Large intestine (tissue), 3 donors: ENCODE measurements around the gene ACADVL. TPM values are rescaled to one million over a fixed set of nuclear protein-coding genes. Genes with fewer than 3 reads are reported as not detected.
A peak's percentile ranks its signal among the peaks of the same experiment; 100 is the strongest.

Experiments used
- DNase-seq, 2 donors: peaks; one replicate each; pipeline versions ENCODE4 v3.0.0 to v3.0.0-alpha.2; 2013
- H3K27ac ChIP-seq: one replicate; pipeline ENCODE4 v1.5.1; 2013; ENCODE audit warnings: low read length
- H3K27me3 ChIP-seq: 2 replicates; pipeline ENCODE4 v1.6.1; 2013; ENCODE audit warnings: low read length; ENCODE audit not compliant: control insufficient read depth, insufficient read depth
- H3K36me3 ChIP-seq: 2 replicates; pipeline ENCODE4 v1.6.1; 2013; ENCODE audit warnings: low read length; ENCODE audit not compliant: control insufficient read depth, insufficient read depth
- H3K4me1 ChIP-seq: one replicate; pipeline ENCODE4 v1.6.1; 2013; ENCODE audit warnings: low read length; ENCODE audit not compliant: control insufficient read depth, insufficient read depth
- H3K4me3 ChIP-seq: one replicate; pipeline ENCODE4 v1.5.1; 2013; ENCODE audit warnings: low read length
- H3K9me3 ChIP-seq: one replicate; pipeline ENCODE4 v1.6.1; 2013; ENCODE audit warnings: mild to moderate bottlenecking, low read depth, low read length, moderate library complexity; ENCODE audit not compliant: control insufficient read depth
- WGBS: methylation state at CpG from one replicate; pipeline ENCODE4 v1.1.5; 2013; ENCODE audit warnings: low lambda C conversion rate; ENCODE audit not compliant: insufficient coverage; 5-methylcytosine and 5-hydroxymethylcytosine counted together
- polyA plus RNA-seq: library from polyadenylated mRNA; unstranded; fragments of 120-200 nt; gene quantifications from one replicate; pipeline ENCODE4 v1.2.1, GENCODE V29; 2013

The ACADVL gene
- polyA plus RNA-seq, 1 donor, result 490 TPM

DNA sequence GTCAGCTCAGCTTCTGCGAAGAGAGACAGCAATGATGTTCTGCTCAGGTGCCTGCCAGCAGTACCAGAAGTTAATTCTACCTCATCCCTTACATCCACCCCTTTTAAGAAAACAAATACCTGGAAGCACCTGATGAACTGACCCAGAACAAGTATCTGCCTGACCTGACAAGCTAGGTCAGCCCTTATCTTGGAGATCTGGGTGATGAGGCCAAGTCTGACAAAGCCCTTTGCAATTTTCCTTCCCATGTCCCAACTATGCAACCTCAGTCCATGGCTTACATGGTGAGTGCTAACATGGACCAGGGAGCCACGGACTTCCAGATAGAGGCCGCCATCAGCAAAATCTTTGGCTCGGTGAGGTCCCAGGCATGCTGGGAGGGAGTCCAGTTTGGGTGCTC is 3.6 kb downstream of the ACADVL start:
- H3K27me3 ChIP-seq, result no peaks in the 10 kb centered on the region
- no peak overlapping the region for H3K27ac ChIP-seq
- H3K4me3 ChIP-seq, result no peak overlapping the region
- H3K36me3 ChIP-seq, result peaks cover 74% of the 10 kb centered on the region
- no CpG with 5 or more reads among the region's 4 CpGs for WGBS
- peaks cover 20% of the 10 kb centered on the region for H3K4me1 ChIP-seq
- no peaks in the 10 kb centered on the region for H3K9me3 ChIP-seq
- DNase-seq, result no peak

DNA sequence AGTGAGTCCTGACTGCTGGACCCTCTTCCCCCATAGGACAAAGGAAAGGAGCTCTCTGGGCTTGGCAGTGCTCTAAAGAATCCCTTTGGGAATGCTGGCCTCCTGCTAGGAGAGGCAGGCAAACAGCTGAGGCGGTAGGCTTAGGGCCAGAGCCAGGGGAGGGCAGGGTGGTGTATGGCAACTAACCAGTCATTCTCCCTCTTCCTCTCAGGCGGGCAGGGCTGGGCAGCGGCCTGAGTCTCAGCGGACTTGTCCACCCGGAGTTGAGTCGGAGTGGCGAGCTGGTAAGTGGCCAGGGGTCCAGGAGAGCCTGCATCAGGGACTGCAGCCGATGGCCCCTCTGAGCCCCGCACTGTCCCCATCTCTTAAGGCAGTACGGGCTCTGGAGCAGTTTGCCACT is 4.4 kb downstream of the ACADVL start:
- no peak for DNase-seq
- no peak overlapping the region for H3K27ac ChIP-seq
- no peak overlapping the region for H3K4me3 ChIP-seq
- peaks cover 81% of the 10 kb centered on the region for H3K36me3 ChIP-seq
- peaks cover 2% of the 10 kb centered on the region for H3K9me3 ChIP-seq
- peaks cover 17% of the 10 kb centered on the region for H3K4me1 ChIP-seq
- no peaks in the 10 kb centered on the region for H3K27me3 ChIP-seq
- WGBS, result no CpG with 5 or more reads among the region's 10 CpGs

DNA sequence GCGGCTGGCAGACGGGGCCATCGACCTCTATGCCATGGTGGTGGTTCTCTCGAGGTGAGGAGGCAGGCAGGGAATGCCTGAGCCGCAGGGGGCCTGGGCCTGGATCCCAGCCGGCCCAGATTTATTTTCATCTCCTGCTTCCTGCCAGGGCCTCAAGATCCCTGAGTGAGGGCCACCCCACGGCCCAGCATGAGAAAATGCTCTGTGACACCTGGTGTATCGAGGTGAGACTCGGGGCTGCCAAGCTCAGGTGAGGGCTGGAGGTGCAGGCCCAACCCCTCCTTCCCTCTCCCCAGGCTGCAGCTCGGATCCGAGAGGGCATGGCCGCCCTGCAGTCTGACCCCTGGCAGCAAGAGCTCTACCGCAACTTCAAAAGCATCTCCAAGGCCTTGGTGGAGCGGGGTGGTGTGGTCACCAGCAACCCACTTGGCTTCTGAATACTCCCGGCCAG is 4.9 kb downstream of the ACADVL start:
- Histone ChIP-seq H3K27me3 (no peaks in the 10 kb centered on the region), H3K27ac (no peak overlapping the region), H3K4me1 (peaks cover 15% of the 10 kb centered on the region), H3K4me3 (no peak overlapping the region), H3K36me3 (peaks cover 87% of the 10 kb centered on the region), H3K9me3 (peaks cover 2% of the 10 kb centered on the region)
- no CpG with 5 or more reads among the region's 15 CpGs for WGBS
- no peak for DNase-seq

DNA sequence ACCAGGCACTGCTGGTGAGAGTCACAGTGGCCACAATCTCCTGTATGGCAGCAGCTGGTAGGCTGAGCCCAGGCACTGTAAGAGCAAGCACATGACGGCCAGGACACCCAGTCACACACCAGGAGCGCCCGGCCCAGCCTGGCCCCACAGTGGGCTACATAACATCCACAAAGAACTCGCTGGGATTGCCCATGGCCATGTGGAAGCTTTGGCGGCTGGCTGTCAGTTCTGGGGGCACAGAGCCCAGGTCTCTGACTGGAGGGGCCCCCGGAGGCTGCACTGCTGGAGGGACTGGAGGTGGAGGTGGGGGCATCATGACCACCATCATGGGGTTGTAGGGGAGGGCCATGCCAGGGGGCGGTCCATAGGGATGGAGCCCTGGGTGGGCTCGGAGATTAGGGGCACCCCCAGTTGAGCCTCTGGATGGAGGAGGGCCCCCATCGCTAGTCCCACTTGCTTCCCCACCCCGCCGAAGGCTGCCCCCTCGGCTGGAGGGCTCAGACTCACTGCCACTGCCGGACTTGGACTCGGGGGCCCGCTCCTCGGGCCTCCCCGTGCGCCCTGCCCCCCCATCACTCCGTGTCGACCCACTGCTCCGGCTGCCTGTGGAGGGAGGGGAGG is 6.1 kb downstream of the ACADVL start:
- Histone ChIP-seq H3K27ac (no peak overlapping the region), H3K36me3 (peaks cover 97% of the 10 kb centered on the region), H3K4me1 (peaks cover 12% of the 10 kb centered on the region), H3K4me3 (no peak overlapping the region), H3K9me3 (peaks cover 2% of the 10 kb centered on the region), H3K27me3 (no peaks in the 10 kb centered on the region)
- DNase-seq, result no peak
- no CpG with 5 or more reads among the region's 21 CpGs for WGBS

DNA sequence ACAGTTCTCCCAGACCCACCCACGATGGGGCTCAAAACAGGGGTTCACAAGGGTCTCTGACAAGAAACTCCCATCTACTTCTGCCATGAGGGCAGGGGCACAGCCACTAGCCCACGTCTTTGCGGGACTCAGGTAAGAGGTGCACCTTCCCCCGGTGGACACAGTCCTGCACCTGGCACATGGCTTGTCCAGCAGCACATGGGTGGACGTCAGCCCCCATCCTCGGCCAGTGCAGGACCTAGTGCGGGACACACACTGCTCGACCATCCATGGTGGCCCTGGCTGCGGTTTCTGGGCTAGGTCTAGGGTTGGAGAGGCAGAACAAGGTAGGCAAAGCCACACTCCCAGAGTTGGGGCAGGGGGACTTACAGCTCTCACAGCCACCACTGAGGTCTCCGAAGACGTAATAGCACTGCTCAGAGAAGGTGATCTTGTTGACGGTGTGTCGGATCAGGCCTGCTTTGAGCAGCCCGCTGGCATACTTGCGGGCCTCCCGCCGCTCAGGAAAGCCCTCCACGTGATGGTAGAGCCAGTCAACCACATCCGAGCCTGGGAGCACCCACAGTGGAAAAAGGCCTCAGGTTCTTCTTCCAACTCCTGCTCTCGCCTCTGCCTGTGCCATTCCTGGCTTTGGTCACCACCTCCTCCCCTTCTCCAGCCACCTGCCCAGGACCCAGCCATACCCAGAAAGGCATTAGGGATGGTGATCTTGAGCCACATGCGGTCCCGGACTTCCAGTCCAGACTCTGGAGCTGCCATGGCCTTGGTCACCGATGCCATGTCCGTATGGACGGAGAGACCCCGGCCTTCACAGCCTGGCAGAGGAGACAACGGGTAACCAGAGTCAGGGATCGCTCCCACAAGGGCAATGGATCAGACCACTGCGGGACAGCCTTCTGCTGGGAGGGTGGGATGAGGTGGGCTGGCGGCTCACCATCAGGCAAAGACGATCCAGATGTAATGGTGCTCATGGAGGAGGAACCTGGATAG is 7.3 kb downstream of the ACADVL start:
- no CpG with 5 or more reads among the region's 31 CpGs for WGBS
- Histone ChIP-seq H3K9me3 (peaks cover 2% of the 10 kb centered on the region), H3K36me3 (peaks cover 86% of the 10 kb centered on the region), H3K4me3 (no peak overlapping the region), H3K4me1 (peaks cover under 1% of the 10 kb centered on the region), H3K27ac (no peak overlapping the region), H3K27me3 (no peaks in the 10 kb centered on the region)
- no peak for DNase-seq

DNA sequence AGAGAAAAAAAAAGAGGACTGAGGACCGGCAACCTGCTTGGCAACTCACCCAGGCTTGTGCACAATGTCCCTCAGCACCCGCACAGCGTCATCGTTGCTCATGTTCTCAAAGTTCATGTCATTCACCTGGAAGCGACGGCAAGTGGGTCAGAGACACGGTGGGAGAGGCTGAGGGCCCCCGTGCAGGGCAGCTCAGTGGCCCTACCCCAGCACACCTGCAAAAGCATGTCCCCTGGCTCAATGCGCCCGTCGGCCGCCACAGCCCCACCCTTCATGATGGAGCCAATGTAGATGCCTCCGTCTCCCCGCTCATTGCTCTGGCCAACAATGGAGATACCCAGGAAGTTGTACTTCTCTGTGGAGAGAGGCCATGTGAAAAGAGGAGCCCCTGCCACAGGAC is 9.2 kb downstream of the ACADVL start:
- WGBS, result no CpG with 5 or more reads among the region's 14 CpGs
- H3K36me3 ChIP-seq, result peaks cover 67% of the 10 kb centered on the region
- H3K9me3 ChIP-seq, result peaks cover 2% of the 10 kb centered on the region
- no peak overlapping the region for H3K27ac ChIP-seq
- H3K4me3 ChIP-seq, result no peak overlapping the region
- no peak for DNase-seq
- H3K4me1 ChIP-seq, result peaks cover 7% of the 10 kb centered on the region
- no peaks in the 10 kb centered on the region for H3K27me3 ChIP-seq

DNA sequence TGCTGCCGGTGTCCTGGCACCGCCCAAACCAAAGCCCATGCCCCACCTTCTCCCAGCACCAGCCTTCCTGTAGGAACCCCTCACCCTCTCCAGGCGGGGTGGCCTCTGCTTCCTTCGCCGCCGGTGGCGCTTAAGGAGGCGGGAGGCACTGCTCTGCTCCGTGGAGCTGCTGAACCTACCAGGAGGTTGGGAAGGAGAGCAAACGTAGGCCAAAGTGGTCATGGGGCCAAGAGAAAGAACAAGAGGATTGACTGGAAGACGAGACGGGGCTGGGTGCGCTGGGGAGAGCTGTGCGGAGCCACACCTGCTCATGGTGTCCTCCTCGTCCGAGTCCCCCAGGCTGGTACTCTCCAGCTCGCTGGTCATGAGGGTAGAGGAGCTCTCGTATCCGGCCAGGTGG is 9.8 kb downstream of the ACADVL start:
- WGBS, result no CpG with 5 or more reads among the region's 19 CpGs
- H3K9me3 ChIP-seq, result peaks cover 2% of the 10 kb centered on the region
- H3K4me3 ChIP-seq, result no peak overlapping the region
- H3K36me3 ChIP-seq, result peaks cover 61% of the 10 kb centered on the region
- no peaks in the 10 kb centered on the region for H3K27me3 ChIP-seq
- no peak for DNase-seq
- H3K4me1 ChIP-seq, result peaks cover 7% of the 10 kb centered on the region
- no peak overlapping the region for H3K27ac ChIP-seq

DNA sequence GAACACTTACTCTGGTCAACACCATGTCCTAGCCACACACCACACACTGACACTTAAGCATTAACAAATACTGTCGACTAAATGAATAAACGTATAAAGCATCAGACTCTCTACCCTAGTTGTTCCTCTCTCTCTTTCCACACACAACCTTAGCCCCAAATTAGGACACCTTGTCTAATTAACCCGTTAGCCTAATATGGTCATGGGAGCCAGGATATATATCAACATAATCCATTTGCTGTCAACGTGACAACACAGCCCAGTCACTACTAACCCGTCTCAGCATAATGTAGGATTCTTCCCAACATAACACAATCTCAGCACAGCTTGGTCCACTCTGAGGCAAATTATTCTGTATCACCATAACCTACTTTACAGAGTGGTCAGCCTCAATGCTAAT is 12.4 kb downstream of the ACADVL start:
- DNase-seq, result no peak
- no CpG with 5 or more reads among the region's 5 CpGs for WGBS

DNA sequence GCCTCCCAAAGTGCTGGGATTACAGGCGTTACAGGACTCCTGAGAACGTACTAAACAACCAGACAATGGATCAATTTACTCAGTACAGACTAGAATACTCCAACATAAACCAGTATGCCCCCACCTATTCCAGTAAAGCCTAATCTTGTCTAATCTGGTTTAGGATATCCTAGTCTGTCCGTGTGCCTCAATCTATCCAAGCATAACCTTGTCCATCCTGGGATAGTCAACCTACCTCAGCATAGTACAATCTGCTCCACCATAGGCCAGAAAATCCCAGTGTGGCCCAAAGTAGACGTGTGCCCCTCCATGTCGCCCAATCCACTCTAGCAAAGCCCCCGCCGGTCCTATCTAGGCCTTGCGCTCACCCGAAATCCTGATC is 14.0 kb downstream of the ACADVL start:
- DNase-seq, result no peak
- Histone ChIP-seq H3K9me3 (peaks cover 2% of the 10 kb centered on the region), H3K27ac (peak overlapping the region; percentile 96), H3K4me1 (peaks cover 26% of the 10 kb centered on the region), H3K27me3 (no peaks in the 10 kb centered on the region), H3K4me3 (peak overlapping the region; percentile 95), H3K36me3 (peaks cover 43% of the 10 kb centered on the region)
- WGBS, result no CpG with 5 or more reads among the region's 9 CpGs

More for the DNA sequence above, 12.4 kb downstream of the ACADVL start:
- no peak overlapping the region for H3K27ac ChIP-seq
- H3K9me3 ChIP-seq, result peaks cover 2% of the 10 kb centered on the region
- H3K36me3 ChIP-seq, result peaks cover 56% of the 10 kb centered on the region
- peaks cover 21% of the 10 kb centered on the region for H3K4me1 ChIP-seq
- peak overlapping the region; percentile 95 for H3K4me3 ChIP-seq
- H3K27me3 ChIP-seq, result no peaks in the 10 kb centered on the region

DNA sequence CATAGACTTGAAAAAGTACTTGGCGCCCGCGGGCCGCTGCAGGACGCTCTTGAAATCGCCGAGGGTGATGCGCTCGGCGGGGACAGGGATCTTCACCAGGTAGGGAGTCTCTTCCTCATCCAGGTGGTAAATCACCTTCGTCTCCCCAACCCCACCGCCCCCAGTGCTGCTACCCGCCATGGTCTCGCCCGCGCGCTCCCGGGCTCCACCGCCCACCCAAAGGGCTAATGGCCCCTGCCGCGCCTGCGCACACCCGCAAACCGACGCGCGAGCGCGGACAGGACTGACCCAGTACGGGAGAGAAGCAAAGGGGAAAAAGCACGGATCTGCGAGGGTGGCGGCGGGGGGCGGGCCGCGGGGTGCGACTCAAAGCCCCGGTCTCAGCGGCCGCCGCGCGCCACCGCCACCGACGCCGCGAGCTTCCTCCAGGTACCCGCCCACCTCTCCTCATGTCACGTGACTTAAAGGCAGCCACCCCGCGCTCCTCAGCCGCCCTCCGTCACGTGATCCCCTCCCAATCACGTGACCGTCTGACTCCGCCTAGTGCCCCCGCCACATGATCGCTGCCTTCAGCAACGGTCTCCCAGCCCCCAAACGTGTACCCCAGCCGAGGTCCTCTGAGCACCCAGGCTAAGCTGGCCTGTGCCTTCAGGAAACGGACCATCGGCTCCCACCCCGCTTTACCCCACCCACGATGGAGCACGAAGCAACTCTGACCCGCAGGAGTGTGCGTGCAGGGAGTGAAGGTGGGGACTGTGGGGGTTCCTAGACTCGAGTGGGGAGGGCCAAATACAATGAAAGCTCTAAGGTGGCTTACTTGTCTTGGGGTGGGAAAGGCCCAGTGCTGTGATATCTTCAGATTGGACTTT is 14.6 kb downstream of the ACADVL start, which contains the start of gene DVL2:
Gene DVL2 (minus strand): TSS at position 435 of the 869 bp plus-strand sequence. CDS start 255 bp downstream, at position 180.
- Histone ChIP-seq H3K4me3 (peak within 1 kb of the TSS; percentile 95), H3K9me3 (no peaks in the 10 kb centered on the region), H3K27me3 (no peaks in the 10 kb centered on the region), H3K36me3 (peaks cover 37% of the 10 kb centered on the region), H3K4me1 (peaks cover 26% of the 10 kb centered on the region), H3K27ac (peak within 1 kb of the TSS; percentile 96)
- peak; percentile 96 to 97 for DNase-seq
- WGBS, result no CpG with 5 or more reads among the region's 72 CpGs
